HFFc6 (cell line): Measurements from ENCODE around the gene STK32C. TPM values are rescaled to one million over a fixed set of nuclear protein-coding genes. Genes with fewer than 3 reads are reported as not detected.

Experiments
- DNase-seq: peaks from one replicate; pipeline ENCODE4 v3.0.0-alpha.2; 2018
- H3K27ac Mint-ChIP-seq: 2 replicates; pipeline ENCODE4 v1.8.0; 2020; ENCODE audit warnings: mild to moderate bottlenecking, mixed read lengths
- H3K27me3 Mint-ChIP-seq: 2 replicates; pipeline ENCODE4 v1.8.0; 2021; ENCODE audit warnings: mild to moderate bottlenecking, moderate library complexity, mixed read lengths; ENCODE audit not compliant: insufficient read depth
- H3K36me3 Mint-ChIP-seq: 2 replicates; pipeline ENCODE4 v1.8.0; 2021; ENCODE audit warnings: low read depth, mixed read lengths
- H3K4me1 Mint-ChIP-seq: 2 replicates; pipeline ENCODE4 v1.8.0; 2020; ENCODE audit warnings: low read depth, mixed read lengths
- H3K4me3 Mint-ChIP-seq: 2 replicates; pipeline ENCODE4 v1.8.0; 2020; ENCODE audit warnings: mild to moderate bottlenecking, moderate library complexity, mixed read lengths
- H3K9me3 Mint-ChIP-seq: 2 replicates; pipeline ENCODE4 v1.8.0; 2020; ENCODE audit warnings: mild to moderate bottlenecking, mixed read lengths
- total RNA-seq, 6 experiments: library from RNA; stranded (reverse); fragmentation: NEBNext Ultra II Directional; extraction: Animal tissue kit (Norgen Biotek cat#: 25700); gene quantifications; 2 replicates in 1 of 6; 3 replicates in 5 of 6; pipeline ENCODE4 v1.2.3, GENCODE V29; 2021
- TF ChIP-seq, protein P1 (sequence below): fragments of 200-600 bp; sonication (generic); IDR thresholded peaks from 2 replicates; pipeline ENCODE4 v1.5.0; 2021; ENCODE audit warnings: antibody characterized with exemption, mild to moderate bottlenecking

STK32C gene
- total RNA-seq, 6 experiments from 2014 or later = 5.5 to 8.3 (median 7.2) TPM

DNA sequence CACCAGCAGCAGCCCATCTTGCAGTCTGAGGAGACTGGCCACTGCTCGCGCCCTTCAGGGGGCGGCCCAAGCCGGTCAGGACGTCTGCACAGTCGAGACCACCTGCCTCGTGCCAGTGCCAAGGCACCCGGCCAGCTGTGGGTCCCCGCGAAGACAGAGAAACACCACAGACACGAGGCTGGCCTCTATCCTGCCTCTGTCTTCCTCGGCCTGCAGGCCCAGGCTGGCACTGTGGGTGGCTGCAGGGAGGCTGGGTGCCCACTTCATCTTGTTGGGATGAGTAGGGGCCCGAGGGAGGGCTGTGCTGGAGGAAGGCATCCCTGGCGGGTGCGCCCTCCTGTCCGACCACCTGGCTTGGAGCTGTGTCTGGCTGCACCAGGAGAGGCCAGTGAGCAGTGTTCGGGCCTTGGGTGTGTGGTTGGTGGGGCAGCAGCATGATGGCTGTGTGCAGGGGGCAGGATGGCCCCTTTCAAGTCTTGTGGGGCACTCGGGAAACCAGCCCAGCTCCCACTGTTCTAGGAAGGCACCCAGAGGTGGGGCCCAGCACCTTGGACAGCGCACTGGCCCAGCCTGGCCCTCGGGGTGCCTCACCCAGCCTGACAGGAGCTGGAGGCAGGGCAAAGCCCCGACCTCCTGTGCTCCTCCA is 113.7 kb downstream of the STK32C start:
- Mint-ChIP-seq H3K27me3 (peaks cover 17% of the 10 kb centered on the region), H3K27ac (no peak overlapping the region), H3K4me3 (no peak overlapping the region), H3K9me3 (no peaks in the 10 kb centered on the region), H3K36me3 (no peaks in the 10 kb centered on the region), H3K4me1 (no peaks in the 10 kb centered on the region)
- TF ChIP-seq, protein P1, sequence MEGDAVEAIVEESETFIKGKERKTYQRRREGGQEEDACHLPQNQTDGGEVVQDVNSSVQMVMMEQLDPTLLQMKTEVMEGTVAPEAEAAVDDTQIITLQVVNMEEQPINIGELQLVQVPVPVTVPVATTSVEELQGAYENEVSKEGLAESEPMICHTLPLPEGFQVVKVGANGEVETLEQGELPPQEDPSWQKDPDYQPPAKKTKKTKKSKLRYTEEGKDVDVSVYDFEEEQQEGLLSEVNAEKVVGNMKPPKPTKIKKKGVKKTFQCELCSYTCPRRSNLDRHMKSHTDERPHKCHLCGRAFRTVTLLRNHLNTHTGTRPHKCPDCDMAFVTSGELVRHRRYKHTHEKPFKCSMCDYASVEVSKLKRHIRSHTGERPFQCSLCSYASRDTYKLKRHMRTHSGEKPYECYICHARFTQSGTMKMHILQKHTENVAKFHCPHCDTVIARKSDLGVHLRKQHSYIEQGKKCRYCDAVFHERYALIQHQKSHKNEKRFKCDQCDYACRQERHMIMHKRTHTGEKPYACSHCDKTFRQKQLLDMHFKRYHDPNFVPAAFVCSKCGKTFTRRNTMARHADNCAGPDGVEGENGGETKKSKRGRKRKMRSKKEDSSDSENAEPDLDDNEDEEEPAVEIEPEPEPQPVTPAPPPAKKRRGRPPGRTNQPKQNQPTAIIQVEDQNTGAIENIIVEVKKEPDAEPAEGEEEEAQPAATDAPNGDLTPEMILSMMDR = no peak
- DNase-seq = no peak

GRCh38 chr10:132192991-132193665 is 114.6 kb downstream of the STK32C start:
- Mint-ChIP-seq H3K4me3 (no peak overlapping the region), H3K9me3 (no peaks in the 10 kb centered on the region), H3K27me3 (peaks cover 24% of the 10 kb centered on the region), H3K36me3 (no peaks in the 10 kb centered on the region), H3K4me1 (no peaks in the 10 kb centered on the region), H3K27ac (no peak overlapping the region)
- DNase-seq = no peak
- TF ChIP-seq, protein P1 = no peak

- Mint-ChIP-seq H3K36me3 (no peaks in the 10 kb centered on the region), H3K27me3 (peaks cover 27% of the 10 kb centered on the region), H3K4me3 (no peak overlapping the region), H3K27ac (no peak overlapping the region), H3K9me3 (no peaks in the 10 kb centered on the region), H3K4me1 (no peaks in the 10 kb centered on the region)
- TF ChIP-seq, protein P1 = no peak
- DNase-seq = no peak
Measured at GRCh38 chr10:132192076-132192975, 115.4 kb downstream of the STK32C start.

DNA sequence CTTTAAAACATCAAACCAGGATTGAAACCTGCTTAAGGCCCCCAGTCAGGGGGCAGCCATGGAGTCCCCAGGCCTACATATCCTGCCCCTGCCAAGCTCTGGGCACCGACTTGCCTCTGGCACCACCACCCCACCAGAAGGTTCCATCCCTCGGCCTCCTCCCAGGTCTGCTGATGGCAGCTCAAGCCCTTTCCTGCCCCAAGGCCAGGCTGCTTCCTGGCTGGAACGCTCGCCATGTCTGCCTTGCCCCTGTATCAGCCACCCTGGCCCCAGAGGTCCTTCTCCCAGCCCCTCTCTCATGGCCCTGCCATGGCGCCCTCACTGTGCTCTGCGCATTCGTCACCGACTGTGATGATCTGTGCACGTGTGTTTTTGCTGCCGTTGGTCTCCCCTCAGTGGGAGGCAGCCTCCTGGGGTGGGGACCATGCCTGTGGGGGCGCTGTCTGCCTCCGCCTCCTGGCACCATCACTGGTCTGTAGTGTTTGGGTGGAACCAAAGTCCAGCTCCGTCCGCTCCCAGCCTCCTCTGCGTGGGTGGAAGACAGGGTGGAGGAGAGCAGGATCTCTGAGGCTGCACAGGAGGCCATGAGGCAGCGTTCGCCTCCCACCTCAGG is 117.8 kb downstream of the STK32C start:
- no peak overlapping the region for H3K4me3 Mint-ChIP-seq
- TF ChIP-seq, protein P1 = no peak
- peaks cover 31% of the 10 kb centered on the region for H3K27me3 Mint-ChIP-seq

GRCh38 chr10:132189016-132189415 is 118.7 kb downstream of the STK32C start:
- Mint-ChIP-seq H3K4me3 (no peak overlapping the region), H3K9me3 (no peaks in the 10 kb centered on the region; the same call in 1 of the 2 replicates), H3K4me1 (no peaks in the 10 kb centered on the region), H3K27me3 (peaks cover 35% of the 10 kb centered on the region), H3K27ac (no peak overlapping the region), H3K36me3 (no peaks in the 10 kb centered on the region)
- no peak for DNase-seq
- TF ChIP-seq, protein P1 = no peak

More for the DNA sequence above, 117.8 kb downstream of the STK32C start:
- Mint-ChIP-seq H3K9me3 (no peaks in the 10 kb centered on the region; the same call in 1 of the 2 replicates), H3K4me1 (no peaks in the 10 kb centered on the region), H3K36me3 (no peaks in the 10 kb centered on the region), H3K27ac (no peak overlapping the region)
- DNase-seq = no peak
